ENCODE data around the gene CPEB4.

DNA sequence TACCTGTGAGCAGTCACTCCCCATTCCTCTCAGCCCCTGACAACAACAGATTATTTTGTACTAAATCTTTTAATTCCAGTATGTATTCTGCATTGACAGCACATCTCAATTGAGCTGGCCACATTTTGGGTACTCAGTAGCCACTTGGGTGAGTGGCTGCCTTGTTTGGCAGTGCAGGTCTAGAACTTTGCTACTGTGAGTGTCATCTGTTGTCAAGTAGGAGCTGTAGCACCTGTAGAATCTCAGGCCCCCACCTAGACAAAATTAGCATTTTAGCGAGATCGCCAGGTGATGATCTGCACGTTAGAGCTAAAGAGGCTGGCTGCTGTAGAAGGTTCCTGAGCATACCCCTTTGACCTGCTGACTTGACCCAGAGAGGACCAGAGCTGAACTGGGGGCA lies 44.4 kb upstream of the CPEB4 start:
- TF ChIP-seq, protein P1, sequence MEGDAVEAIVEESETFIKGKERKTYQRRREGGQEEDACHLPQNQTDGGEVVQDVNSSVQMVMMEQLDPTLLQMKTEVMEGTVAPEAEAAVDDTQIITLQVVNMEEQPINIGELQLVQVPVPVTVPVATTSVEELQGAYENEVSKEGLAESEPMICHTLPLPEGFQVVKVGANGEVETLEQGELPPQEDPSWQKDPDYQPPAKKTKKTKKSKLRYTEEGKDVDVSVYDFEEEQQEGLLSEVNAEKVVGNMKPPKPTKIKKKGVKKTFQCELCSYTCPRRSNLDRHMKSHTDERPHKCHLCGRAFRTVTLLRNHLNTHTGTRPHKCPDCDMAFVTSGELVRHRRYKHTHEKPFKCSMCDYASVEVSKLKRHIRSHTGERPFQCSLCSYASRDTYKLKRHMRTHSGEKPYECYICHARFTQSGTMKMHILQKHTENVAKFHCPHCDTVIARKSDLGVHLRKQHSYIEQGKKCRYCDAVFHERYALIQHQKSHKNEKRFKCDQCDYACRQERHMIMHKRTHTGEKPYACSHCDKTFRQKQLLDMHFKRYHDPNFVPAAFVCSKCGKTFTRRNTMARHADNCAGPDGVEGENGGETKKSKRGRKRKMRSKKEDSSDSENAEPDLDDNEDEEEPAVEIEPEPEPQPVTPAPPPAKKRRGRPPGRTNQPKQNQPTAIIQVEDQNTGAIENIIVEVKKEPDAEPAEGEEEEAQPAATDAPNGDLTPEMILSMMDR (IDR thresholded peaks at IDR 0.05): no peak
- no peak for TF ChIP-seq ZFX (IDR thresholded peaks at IDR 0.05; ENCODE audit: borderline replicate concordance)
